Stimulated activated CD4-positive, alpha-beta T cell treated with anti-CD3 and anti-CD28 coated beads, Interleukin-4, amount 100 ng/mL, for 1 hour (primary cell): ENCODE results near the gene RFTN1.

Source experiments
- DNase-seq: peaks from one replicate; pipeline ENCODE4 v3.0.0-alpha.2; 2020

RFTN1 gene, protein sequence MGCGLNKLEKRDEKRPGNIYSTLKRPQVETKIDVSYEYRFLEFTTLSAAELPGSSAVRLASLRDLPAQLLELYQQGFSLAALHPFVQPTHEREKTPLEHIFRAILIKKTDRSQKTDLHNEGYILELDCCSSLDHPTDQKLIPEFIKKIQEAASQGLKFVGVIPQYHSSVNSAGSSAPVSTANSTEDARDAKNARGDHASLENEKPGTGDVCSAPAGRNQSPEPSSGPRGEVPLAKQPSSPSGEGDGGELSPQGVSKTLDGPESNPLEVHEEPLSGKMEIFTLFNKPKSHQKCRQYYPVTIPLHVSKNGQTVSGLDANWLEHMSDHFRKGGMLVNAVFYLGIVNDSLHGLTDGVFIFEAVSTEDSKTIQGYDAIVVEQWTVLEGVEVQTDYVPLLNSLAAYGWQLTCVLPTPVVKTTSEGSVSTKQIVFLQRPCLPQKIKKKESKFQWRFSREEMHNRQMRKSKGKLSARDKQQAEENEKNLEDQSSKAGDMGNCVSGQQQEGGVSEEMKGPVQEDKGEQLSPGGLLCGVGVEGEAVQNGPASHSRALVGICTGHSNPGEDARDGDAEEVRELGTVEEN

DNA sequence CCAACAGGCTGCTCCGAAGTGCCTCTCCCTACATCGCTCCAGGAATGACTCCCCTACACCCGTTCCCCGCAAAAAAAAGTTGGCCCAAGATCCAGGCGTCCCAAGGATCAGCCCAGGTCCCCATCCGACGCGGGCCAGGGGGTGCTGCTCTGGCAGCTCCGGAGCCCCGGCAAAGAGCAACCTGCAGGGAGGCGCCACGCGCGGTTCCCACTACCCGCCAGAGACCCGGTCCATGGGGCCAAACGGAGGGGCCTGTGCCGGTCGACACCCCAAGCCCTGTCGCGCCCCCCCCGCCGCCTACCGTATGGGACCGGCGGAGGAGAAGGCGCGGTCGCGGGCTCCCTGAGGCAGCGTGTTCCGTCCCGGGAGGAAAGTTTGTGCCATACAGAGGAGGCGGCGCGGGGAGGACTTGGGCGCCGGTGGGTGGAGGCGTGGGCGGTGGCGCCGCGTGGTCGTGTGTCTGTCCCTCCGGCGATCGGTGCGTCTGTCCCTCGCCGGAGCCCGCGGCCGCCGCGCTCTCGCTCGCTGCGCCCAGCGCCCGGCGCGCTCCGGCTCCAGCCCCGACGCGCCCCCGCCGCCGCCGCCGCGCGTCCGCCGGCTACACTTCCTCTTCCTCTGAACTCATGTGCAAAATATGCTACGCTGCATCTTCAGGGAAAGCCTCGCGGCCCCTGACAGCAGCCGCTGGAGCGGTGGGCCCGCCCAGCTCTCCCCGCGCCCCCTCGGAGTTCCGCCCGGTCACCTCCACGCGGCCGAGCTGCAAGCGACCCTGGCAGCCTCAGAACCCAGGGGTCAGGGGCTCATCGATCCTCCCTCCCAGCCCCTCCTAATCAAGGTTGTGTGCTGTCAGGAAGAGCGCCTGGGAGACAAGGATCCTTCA lies at the start of gene RFTN1:
Gene RFTN1 (minus strand): TSS at position 559 of the 880 bp plus-strand sequence. CDS start 19,830 bp downstream, outside the sequence.
- peak; percentile 57 for DNase-seq

- DNase-seq = no peak
Observed at GRCh38 chr3:16559653-16560365, 46.3 kb upstream of the RFTN1 start.

GRCh38 chr3:16554126-16554525 lies 40.6 kb upstream of the RFTN1 start:
- no peak for DNase-seq

- DNase-seq = no peak
Observed at GRCh38 chr3:16552757-16553156, 39.3 kb upstream of the RFTN1 start.

DNA sequence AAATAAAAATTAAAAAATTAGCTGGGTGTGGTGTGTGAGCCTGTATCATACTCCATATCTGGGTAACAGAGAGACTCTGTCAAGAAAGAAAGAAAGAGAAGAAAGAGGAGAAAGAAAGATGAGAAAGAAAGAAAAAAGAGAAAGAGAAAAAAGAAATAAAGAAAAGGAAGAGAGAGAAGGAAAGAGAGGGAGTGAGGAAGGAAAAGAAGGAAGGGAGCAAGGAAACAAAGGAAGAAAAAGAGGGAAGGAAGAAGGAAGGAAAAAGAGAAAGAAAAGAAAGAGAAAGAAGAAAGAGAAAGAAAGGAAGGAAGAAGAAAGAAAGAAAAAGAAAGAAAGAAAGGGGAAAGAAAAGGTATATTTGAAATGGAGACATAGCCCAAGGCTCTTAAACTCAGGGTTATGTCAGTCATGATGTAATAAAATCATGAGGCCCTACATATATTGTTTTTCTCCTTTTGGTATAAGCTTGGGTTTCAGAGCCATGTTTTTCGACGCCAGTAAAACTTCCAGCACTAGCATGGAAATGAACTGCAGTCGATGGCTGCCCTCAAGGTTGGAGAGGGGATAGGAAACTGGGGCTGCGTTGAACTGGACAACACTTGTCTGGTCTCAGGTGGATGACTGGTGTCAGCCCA lies 38.0 kb upstream of the RFTN1 start:
- no peak for DNase-seq

GRCh38 chr3:16550676-16551341 lies 37.3 kb upstream of the RFTN1 start:
- peak; percentile 54 for DNase-seq

GRCh38 chr3:16550305-16550675 lies 36.8 kb upstream of the RFTN1 start:
- DNase-seq = no peak

- DNase-seq = no peak
Observed at GRCh38 chr3:16548721-16549120, 35.2 kb upstream of the RFTN1 start.

DNA sequence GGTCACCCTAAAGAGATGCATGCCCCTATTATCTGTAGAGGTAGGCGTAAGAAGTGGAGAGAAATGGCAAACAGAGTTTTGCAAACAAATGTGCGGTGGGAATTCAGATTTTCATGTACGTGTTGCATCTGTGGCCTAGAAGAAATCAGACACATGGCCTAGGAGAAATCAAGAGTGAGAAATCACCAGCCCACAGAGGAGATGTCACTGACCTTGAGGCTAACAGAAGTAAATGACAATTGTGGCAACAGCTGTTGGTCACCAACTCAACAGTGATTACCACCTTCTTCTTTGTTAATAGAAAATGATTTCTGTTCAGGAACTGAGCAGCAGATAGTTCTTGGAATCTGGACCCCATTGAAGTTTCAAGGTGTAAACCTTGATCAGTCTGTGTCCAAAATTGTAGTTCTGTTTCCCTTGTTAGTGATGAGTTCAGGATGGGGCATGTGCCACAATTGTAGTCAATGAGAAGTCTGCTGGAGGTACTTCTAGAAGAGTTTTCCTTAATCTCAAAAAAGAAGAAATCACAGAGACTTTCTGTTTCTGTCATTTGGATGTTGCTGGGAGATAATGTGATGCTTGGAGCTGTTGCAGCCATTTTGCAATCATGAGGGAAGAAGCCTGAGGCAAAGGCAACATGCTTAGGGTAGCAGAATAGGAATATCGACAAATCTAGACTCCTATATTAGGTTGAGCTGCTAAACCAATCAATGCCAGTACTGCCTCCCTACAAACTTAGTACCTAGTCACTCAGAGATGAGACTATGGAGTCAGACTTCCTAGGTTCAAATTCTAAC lies 34.3 kb upstream of the RFTN1 start:
- DNase-seq = no peak

GRCh38 chr3:16546186-16547010 lies 32.9 kb upstream of the RFTN1 start:
- DNase-seq = no peak

DNA sequence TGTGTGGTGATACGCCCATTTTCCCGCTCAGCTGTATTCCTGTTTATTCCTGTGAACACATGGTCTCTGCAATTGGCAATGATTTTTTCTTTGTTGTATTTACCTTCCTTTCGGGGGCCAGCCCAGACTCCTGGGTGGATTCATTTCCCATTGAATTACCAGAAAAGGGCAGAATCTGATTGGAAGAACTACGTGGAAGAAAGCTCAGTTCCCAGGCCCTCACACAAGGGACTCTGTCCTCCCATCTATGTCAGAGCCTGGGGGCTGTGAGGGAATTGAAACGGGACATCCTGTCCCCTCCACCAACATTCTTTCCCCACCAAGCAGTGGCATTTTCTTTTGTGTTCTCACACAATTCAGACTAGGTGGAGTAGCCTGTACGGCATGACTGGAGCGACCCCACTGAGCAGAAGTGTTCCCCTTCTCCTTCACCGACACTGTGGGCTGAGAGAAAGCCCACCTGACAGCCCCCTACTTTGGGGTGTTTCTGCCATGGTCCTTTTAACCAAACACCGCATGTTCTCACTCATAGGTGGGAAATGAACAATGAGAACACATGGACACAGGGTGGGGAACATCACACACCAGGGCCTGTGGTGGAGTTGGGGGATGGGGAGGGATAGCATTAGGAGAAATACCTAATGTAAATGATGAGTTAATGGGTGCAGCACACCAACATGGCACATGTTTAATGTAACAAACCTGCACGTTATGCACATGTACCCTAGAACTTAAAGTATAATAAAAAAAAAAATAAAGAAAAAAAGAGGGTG lies 32.1 kb upstream of the RFTN1 start:
- no peak for DNase-seq

DNA sequence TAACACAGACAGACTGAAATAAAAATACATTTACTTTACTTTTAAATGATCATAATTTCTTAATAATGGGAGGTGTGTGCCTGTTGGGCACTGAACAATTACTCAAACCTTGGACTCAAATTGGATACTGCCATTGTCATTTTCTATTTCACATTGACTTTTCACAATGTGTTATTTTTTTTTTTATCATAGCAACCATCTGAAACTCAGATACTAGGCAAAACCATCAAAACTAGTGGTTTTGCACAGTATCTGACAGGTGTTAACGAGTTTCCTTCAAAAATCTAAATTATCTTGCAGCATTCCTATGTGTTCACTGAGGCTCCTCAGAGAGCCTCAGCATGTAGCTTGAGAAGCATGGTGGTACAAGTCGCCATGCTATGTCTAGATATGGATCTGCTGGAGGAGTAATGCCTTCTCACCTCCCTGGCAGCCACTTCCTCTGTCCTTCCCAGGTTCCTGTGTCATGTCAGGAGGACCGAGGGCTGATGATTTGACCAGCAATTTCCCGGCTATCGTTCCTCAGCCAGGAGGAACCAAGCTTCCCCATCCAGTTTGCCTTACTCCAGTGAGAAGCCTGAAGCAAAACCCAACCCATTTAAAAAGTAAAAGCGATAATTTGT lies 29.9 kb upstream of the RFTN1 start:
- no peak for DNase-seq

DNA sequence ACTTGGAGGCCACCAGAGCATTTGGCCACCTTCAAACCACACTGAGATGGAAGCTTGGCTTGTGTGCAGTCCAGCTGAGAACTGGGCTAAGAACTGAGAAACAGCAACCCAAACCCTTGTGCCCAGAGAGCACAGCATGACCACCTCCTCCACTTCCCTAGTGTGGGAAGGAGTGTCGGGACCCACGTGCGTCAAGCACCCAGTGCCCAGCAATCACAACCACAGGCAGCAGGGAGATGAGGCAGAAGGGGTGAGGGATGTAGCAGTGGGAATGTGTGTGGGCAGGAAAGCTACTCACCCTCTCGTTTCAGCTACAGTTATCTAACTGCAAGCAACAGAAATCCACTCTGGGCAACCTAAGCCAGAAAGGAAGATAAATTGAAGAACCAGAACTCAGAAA lies 25.0 kb upstream of the RFTN1 start:
- no peak for DNase-seq

DNA sequence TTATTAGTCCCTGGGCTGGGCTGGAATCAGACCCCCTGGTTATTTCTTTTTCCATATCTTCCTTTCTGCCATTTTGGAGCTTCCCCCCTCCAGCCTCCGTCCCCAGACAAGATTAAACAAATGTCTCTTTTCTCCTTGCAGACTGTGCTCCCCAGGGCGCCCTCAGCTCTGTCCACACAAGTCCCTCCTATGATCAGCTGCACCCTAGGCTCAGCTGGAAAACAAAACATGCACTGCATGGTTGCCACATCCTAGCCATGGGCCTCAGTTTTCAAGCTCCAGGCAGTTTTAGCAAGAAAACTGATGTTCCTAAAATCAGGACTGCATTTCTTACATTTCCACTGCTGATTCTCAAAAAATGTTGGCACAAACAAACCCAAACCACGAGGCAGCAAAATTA lies 23.5 kb upstream of the RFTN1 start:
- no peak for DNase-seq

GRCh38 chr3:16536344-16536663 lies 22.8 kb upstream of the RFTN1 start:
- no peak for DNase-seq

GRCh38 chr3:16534640-16535262 lies 21.3 kb upstream of the RFTN1 start:
- DNase-seq = no peak

DNA sequence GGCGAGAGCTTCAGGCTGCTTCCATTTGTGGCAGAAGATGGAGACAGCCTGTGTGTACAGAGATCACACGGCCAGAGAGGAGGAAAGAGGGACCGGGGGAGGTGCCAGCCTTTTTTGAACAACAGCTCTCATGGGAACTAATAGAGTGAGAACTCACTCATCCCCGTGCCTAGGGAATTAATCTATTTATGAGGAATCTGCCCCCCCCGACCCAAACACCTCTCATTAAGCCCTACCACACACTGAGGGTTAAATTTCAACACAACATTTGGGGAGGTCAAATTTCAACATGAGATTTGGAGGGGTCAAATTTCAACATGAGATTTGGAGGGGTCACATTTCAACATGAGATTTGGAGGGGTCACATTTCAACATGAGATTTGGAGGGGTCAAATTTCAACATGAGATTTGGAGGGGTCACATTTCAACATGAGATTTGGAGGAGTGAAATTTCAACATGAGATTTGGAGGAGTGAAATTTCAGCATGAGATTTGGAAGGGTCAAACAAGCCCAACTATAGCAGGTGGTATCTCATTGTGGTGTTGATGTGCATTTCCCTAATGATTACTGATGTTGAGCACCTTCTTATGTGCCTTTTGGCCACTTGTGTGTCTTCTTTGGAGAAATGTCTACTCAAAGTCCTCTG lies 20.6 kb upstream of the RFTN1 start:
- DNase-seq = no peak

GRCh38 chr3:16529264-16529663 lies 15.8 kb upstream of the RFTN1 start:
- DNase-seq = no peak
